Naive B cell (primary cell): ENCODE results near the gene MAP2K5. TPM values are rescaled to one million over a fixed set of nuclear protein-coding genes. Genes with fewer than 3 reads are reported as not detected.

Source experiments
- ATAC-seq, 2 donors: fragments of 150-1000 bp; cut with Tn5 transposase; 2 replicates each; pipeline ENCODE4 v1.10.0; 2021; ENCODE audit warnings: low read depth in 2 of 2, mild to moderate bottlenecking in 2 of 2, moderate library complexity in 2 of 2
- DNase-seq: peaks from one replicate; pipeline ENCODE4 v3.0.0; 2022
- H3K27ac Mint-ChIP-seq, 6 donors: one replicate each; pipeline ENCODE4 v1.8.0; 2020 to 2022; ENCODE audit warnings: mild to moderate bottlenecking in 6 of 6, mixed read lengths in 6 of 6, moderate library complexity in 5 of 6, inconsistent platforms in 2 of 6
- H3K27me3 Mint-ChIP-seq, 3 donors: one replicate each; pipeline ENCODE4 v1.8.0; 2021 to 2022; ENCODE audit warnings: mixed read lengths in 3 of 3, mild to moderate bottlenecking in 1 of 3
- H3K36me3 Mint-ChIP-seq, 2 donors: one replicate each; pipeline ENCODE4 v1.8.0; 2020 to 2022; ENCODE audit warnings: mixed read lengths in 2 of 2, inconsistent platforms in 1 of 2, mild to moderate bottlenecking in 1 of 2
- H3K4me1 Mint-ChIP-seq, 3 donors: one replicate each; pipeline ENCODE4 v1.8.0; 2020 to 2022; ENCODE audit warnings: mixed read lengths in 3 of 3, inconsistent platforms in 1 of 3, mild to moderate bottlenecking in 1 of 3, moderate library complexity in 1 of 3
- H3K4me3 Mint-ChIP-seq, 8 donors: one replicate each; pipeline ENCODE4 v1.8.0; 2020 to 2022; ENCODE audit warnings: mild to moderate bottlenecking in 8 of 8, mixed read lengths in 8 of 8, moderate library complexity in 8 of 8, inconsistent platforms in 2 of 8
- H3K9me3 Mint-ChIP-seq, 7 donors: one replicate each; pipeline ENCODE4 v1.8.0; 2020 to 2022; ENCODE audit warnings: mixed read lengths in 7 of 7, mild to moderate bottlenecking in 5 of 7, inconsistent platforms in 2 of 7, moderate library complexity in 1 of 7
- polyA plus RNA-seq, 6 donors: library from polyadenylated mRNA; unstranded; fragments of 300-500 nt; fragmentation: Illumina TruSeq; gene quantifications; one replicate each; pipeline ENCODE4 v1.2.3, GENCODE V29; 2021; ENCODE audit warnings: low read depth in 6 of 6

MAP2K5 gene
- polyA plus RNA-seq, 6 donors from 2014 or later = 11.4 to 23.1 (median 14.7) TPM

- peak overlapping the region in 1 of 6 donors; percentile 49 for H3K27ac Mint-ChIP-seq
- H3K4me1 Mint-ChIP-seq = peaks cover 4 to 19% (median 8%) of the 10 kb centered on the region in 3 donors
- no peak for DNase-seq
- no peaks in the 10 kb centered on the region for H3K9me3 Mint-ChIP-seq
- no peak for ATAC-seq
- no peak overlapping the region for H3K4me3 Mint-ChIP-seq
- H3K36me3 Mint-ChIP-seq = peaks cover 0 to 16% of the 10 kb centered on the region in 2 donors
- H3K27me3 Mint-ChIP-seq = no peaks in the 10 kb centered on the region
Measured at GRCh38 chr15:67805666-67806516, 263.4 kb downstream of the MAP2K5 start.

GRCh38 chr15:67806536-67806935, 264.0 kb downstream of the MAP2K5 start:
- H3K27ac Mint-ChIP-seq = no peak overlapping the region
- H3K4me3 Mint-ChIP-seq = no peak overlapping the region

GRCh38 chr15:67807141-67807540, 264.6 kb downstream of the MAP2K5 start:
- ATAC-seq = no peak
- H3K4me1 Mint-ChIP-seq = peaks cover 7 to 19% (median 8%) of the 10 kb centered on the region in 3 donors
- no peaks in the 10 kb centered on the region for H3K27me3 Mint-ChIP-seq
- H3K36me3 Mint-ChIP-seq = peaks cover 0 to 16% of the 10 kb centered on the region in 2 donors
- no peak overlapping the region for H3K27ac Mint-ChIP-seq
- H3K4me3 Mint-ChIP-seq = no peak overlapping the region
- DNase-seq = no peak
- no peaks in the 10 kb centered on the region for H3K9me3 Mint-ChIP-seq

More at GRCh38 chr15:67806536-67806935, 264.0 kb downstream of the MAP2K5 start:
- H3K4me1 Mint-ChIP-seq = peaks cover 4 to 19% (median 8%) of the 10 kb centered on the region in 3 donors
- no peak for ATAC-seq
- H3K9me3 Mint-ChIP-seq = no peaks in the 10 kb centered on the region
- peaks cover 0 to 16% of the 10 kb centered on the region in 2 donors for H3K36me3 Mint-ChIP-seq
- no peak for DNase-seq
- no peaks in the 10 kb centered on the region for H3K27me3 Mint-ChIP-seq

GRCh38 chr15:67807836-67808235, 265.3 kb downstream of the MAP2K5 start:
- H3K9me3 Mint-ChIP-seq = no peaks in the 10 kb centered on the region
- no peaks in the 10 kb centered on the region for H3K27me3 Mint-ChIP-seq
- DNase-seq (no peak), ATAC-seq (no peak)
- peak overlapping the region in 1 of 6 donors; percentile 22 for H3K27ac Mint-ChIP-seq
- H3K36me3 Mint-ChIP-seq = peaks cover 0 to 16% of the 10 kb centered on the region in 2 donors
- no peak overlapping the region for H3K4me3 Mint-ChIP-seq
- H3K4me1 Mint-ChIP-seq = peaks cover 6 to 13% (median 12%) of the 10 kb centered on the region in 3 donors

GRCh38 chr15:67808821-67809220, 266.3 kb downstream of the MAP2K5 start:
- Mint-ChIP-seq H3K36me3 (peaks cover 0 to 16% of the 10 kb centered on the region in 2 donors), H3K4me3 (no peak overlapping the region), H3K27me3 (no peaks in the 10 kb centered on the region), H3K27ac (no peak overlapping the region), H3K4me1 (peaks cover 4 to 9% (median 6%) of the 10 kb centered on the region in 3 donors), H3K9me3 (no peaks in the 10 kb centered on the region)
- DNase-seq (no peak), ATAC-seq (no peak)

GRCh38 chr15:67809441-67809840, 266.9 kb downstream of the MAP2K5 start:
- DNase-seq (no peak), ATAC-seq (no peak)
- Mint-ChIP-seq H3K9me3 (no peaks in the 10 kb centered on the region), H3K4me1 (peaks cover 4 to 9% (median 6%) of the 10 kb centered on the region in 3 donors), H3K36me3 (peaks cover 0 to 16% of the 10 kb centered on the region in 2 donors), H3K27me3 (no peaks in the 10 kb centered on the region), H3K4me3 (no peak overlapping the region), H3K27ac (peak overlapping the region in 1 of 6 donors; percentile 69)

GRCh38 chr15:67809866-67810265, 267.4 kb downstream of the MAP2K5 start:
- H3K27me3 Mint-ChIP-seq = no peaks in the 10 kb centered on the region
- peak overlapping the region in 1 of 6 donors; percentile 69 for H3K27ac Mint-ChIP-seq
- H3K4me3 Mint-ChIP-seq = no peak overlapping the region
- H3K4me1 Mint-ChIP-seq = peaks cover 4 to 9% (median 6%) of the 10 kb centered on the region in 3 donors
- DNase-seq = no peak
- H3K36me3 Mint-ChIP-seq = peaks cover 0 to 16% of the 10 kb centered on the region in 2 donors
- no peak for ATAC-seq
- H3K9me3 Mint-ChIP-seq = no peaks in the 10 kb centered on the region

- peaks cover 4 to 9% (median 4%) of the 10 kb centered on the region in 3 donors for H3K4me1 Mint-ChIP-seq
- peaks cover 0 to 16% (median 2%) of the 10 kb centered on the region in 7 donors for H3K9me3 Mint-ChIP-seq
- peak overlapping the region in 2 of 8 donors; percentile 41 to 68 for H3K4me3 Mint-ChIP-seq
- H3K27me3 Mint-ChIP-seq = peaks cover 7 to 10% (median 8%) of the 10 kb centered on the region in 3 donors
- DNase-seq = no peak
- H3K27ac Mint-ChIP-seq = peak overlapping the region in 2 of 6 donors; percentile 8 to 12
- peaks cover 0 to 10% of the 10 kb centered on the region in 2 donors for H3K36me3 Mint-ChIP-seq
- ATAC-seq = no peak
Measured at GRCh38 chr15:67812241-67812644, 269.7 kb downstream of the MAP2K5 start.

GRCh38 chr15:67813104-67813634, 270.7 kb downstream of the MAP2K5 start:
- DNase-seq (no peak), ATAC-seq (no peak)
- peaks cover 0 to 6% of the 10 kb centered on the region in 2 donors for H3K36me3 Mint-ChIP-seq
- peaks cover 0 to 9% (median 0%) of the 10 kb centered on the region in 3 donors for H3K4me1 Mint-ChIP-seq
- H3K9me3 Mint-ChIP-seq = peaks cover 0 to 16% (median 2%) of the 10 kb centered on the region in 7 donors
- peaks cover 15 to 19% (median 16%) of the 10 kb centered on the region in 3 donors for H3K27me3 Mint-ChIP-seq
- peak overlapping the region in 1 of 6 donors; percentile 83 for H3K27ac Mint-ChIP-seq
- peak overlapping the region in 3 of 8 donors; percentile 12 to 29 (median 28) for H3K4me3 Mint-ChIP-seq

- H3K27ac Mint-ChIP-seq = no peak overlapping the region
- H3K4me3 Mint-ChIP-seq = no peak overlapping the region
- H3K27me3 Mint-ChIP-seq = peaks cover 24 to 39% (median 35%) of the 10 kb centered on the region in 3 donors
- no peaks in the 10 kb centered on the region for H3K36me3 Mint-ChIP-seq
- H3K4me1 Mint-ChIP-seq = peaks cover 0 to 11% (median 9%) of the 10 kb centered on the region in 3 donors
- DNase-seq (no peak), ATAC-seq (no peak)
- peaks cover 0 to 16% (median 2%) of the 10 kb centered on the region in 7 donors for H3K9me3 Mint-ChIP-seq
Measured at GRCh38 chr15:67815036-67815592, 272.6 kb downstream of the MAP2K5 start.

- peaks cover 13 to 27% (median 24%) of the 10 kb centered on the region in 3 donors for H3K4me1 Mint-ChIP-seq
- H3K36me3 Mint-ChIP-seq = peaks cover 0 to 3% of the 10 kb centered on the region in 2 donors
- no peak overlapping the region for H3K27ac Mint-ChIP-seq
- no peak for DNase-seq
- ATAC-seq = no peak
- no peak overlapping the region for H3K4me3 Mint-ChIP-seq
- H3K9me3 Mint-ChIP-seq = peaks cover 0 to 16% (median 3%) of the 10 kb centered on the region in 7 donors
- peaks cover 33 to 54% (median 51%) of the 10 kb centered on the region in 3 donors for H3K27me3 Mint-ChIP-seq
Measured at GRCh38 chr15:67816668-67817067, 274.2 kb downstream of the MAP2K5 start.

GRCh38 chr15:67818464-67818863, 276.0 kb downstream of the MAP2K5 start:
- Mint-ChIP-seq H3K4me3 (peak overlapping the region in 2 of 8 donors; percentile 44 to 61), H3K4me1 (peaks cover 25 to 41% (median 26%) of the 10 kb centered on the region in 3 donors), H3K9me3 (peaks cover 0 to 16% (median 6%) of the 10 kb centered on the region in 7 donors), H3K36me3 (peaks cover 0 to 15% of the 10 kb centered on the region in 2 donors), H3K27ac (peak overlapping the region in 1 of 6 donors; percentile 37), H3K27me3 (peaks cover 44 to 69% (median 64%) of the 10 kb centered on the region in 3 donors)
- DNase-seq (no peak), ATAC-seq (no peak)

- Mint-ChIP-seq H3K4me1 (peaks cover 37 to 53% (median 38%) of the 10 kb centered on the region in 3 donors), H3K4me3 (peak overlapping the region in 2 of 8 donors; percentile 16 to 27), H3K9me3 (peaks cover 0 to 22% (median 7%) of the 10 kb centered on the region in 7 donors), H3K27ac (peak overlapping the region in 4 of 6 donors; percentile 20 to 99 (median 62)), H3K36me3 (peaks cover 0 to 22% of the 10 kb centered on the region in 2 donors), H3K27me3 (peaks cover 56 to 81% (median 76%) of the 10 kb centered on the region in 3 donors)
- no peak for DNase-seq
- no peak for ATAC-seq
Measured at GRCh38 chr15:67819636-67820035, 277.1 kb downstream of the MAP2K5 start.
